TTC549 (cell line): ENCODE measurements around the gene NEURL2.

Source experiments
- FAIRE-seq: peaks from 2 replicates; lab custom pipeline; 2012; peaks lifted over from hg19 to GRCh38; lab: Jason Lieb, UNC

The NEURL2 gene

GRCh38 chr20:45841407-45842129, 49.4 kb downstream of the NEURL2 start:
- FAIRE-seq = no peak

GRCh38 chr20:45840700-45841198, 50.3 kb downstream of the NEURL2 start:
- no peak for FAIRE-seq
